HEK293T (cell line): ENCODE results near the gene PROCA1.
A peak's percentile ranks its signal among the peaks of the same experiment; 100 is the strongest.

ENCODE experiments used
- CTCF ChIA-PET: fragments of 350-600 bp; formaldehyde crosslinking; extraction: SDS; loops from one replicate; lab custom pipeline; 2021; ENCODE audit warnings: antibody characterized with exemption, inconsistent platforms; lab: Yijun Ruan, JAX
- POLR2A ChIA-PET: fragments of 350-600 bp; formaldehyde crosslinking; extraction: SDS; loops from one replicate; lab custom pipeline; 2020; ENCODE audit warnings: antibody characterized with exemption, inconsistent platforms; lab: Yijun Ruan, JAX
- DNase-seq: peaks from one replicate; pipeline ENCODE4 v3.0.0; 2012; ENCODE audit warnings: mixed read lengths; ENCODE audit errors: extremely low spot score
- ARNT ChIP-seq: fragments of 450-650 bp; IDR thresholded peaks from 2 replicates; pipeline ENCODE4 v1.6.1; 2017; ENCODE audit warnings: mild to moderate bottlenecking
- BHLHE40 ChIP-seq: fragments of 450-650 bp; IDR thresholded peaks from 2 replicates; pipeline ENCODE4 v1.6.1; 2016; ENCODE audit warnings: mild to moderate bottlenecking, moderate library complexity, borderline replicate concordance
- CTBP1 ChIP-seq: fragments of 450-650 bp; IDR thresholded peaks from 2 replicates; pipeline ENCODE4 v1.6.1; 2016; ENCODE audit warnings: borderline replicate concordance
- ELF4 ChIP-seq: fragments of 450-650 bp; IDR thresholded peaks from 2 replicates; pipeline ENCODE4 v1.6.1; 2017; ENCODE audit warnings: antibody characterized with exemption
- FOXA1 ChIP-seq: fragments of 450-650 bp; IDR thresholded peaks from 2 replicates; pipeline ENCODE4 v1.6.1; 2016; ENCODE audit warnings: mild to moderate bottlenecking
- FOXK2 ChIP-seq: fragments of 450-650 bp; IDR thresholded peaks from 2 replicates; pipeline ENCODE4 v1.6.1; 2016; ENCODE audit warnings: mild to moderate bottlenecking
- FOXM1 ChIP-seq: fragments of 450-650 bp; IDR thresholded peaks from 2 replicates; pipeline ENCODE4 v1.6.1; 2017; ENCODE audit warnings: mild to moderate bottlenecking, borderline replicate concordance
- HDGF ChIP-seq: fragments of 450-650 bp; IDR thresholded peaks from 2 replicates; pipeline ENCODE4 v1.6.1; 2017; ENCODE audit warnings: antibody characterized with exemption, borderline replicate concordance
- L3MBTL2 ChIP-seq: fragments of 450-650 bp; conservative IDR thresholded peaks from 2 replicates; pipeline ENCODE4 v1.6.1; 2016; ENCODE audit warnings: mild to moderate bottlenecking
- LEF1 ChIP-seq: fragments of 450-650 bp; IDR thresholded peaks from 2 replicates; pipeline ENCODE4 v1.6.1; 2017; ENCODE audit warnings: mild to moderate bottlenecking, borderline replicate concordance
- NFRKB ChIP-seq: fragments of 450-650 bp; IDR thresholded peaks from 2 replicates; pipeline ENCODE4 v1.6.1; 2016; ENCODE audit warnings: mild to moderate bottlenecking, moderate library complexity
- SP1 ChIP-seq: fragments of 450-650 bp; IDR thresholded peaks from 2 replicates; pipeline ENCODE4 v1.6.1; 2017
- SUZ12 ChIP-seq: fragments of 450-650 bp; IDR thresholded peaks from 2 replicates; pipeline ENCODE4 v1.6.1; 2016; ENCODE audit warnings: mild to moderate bottlenecking
- TARDBP ChIP-seq: fragments of 450-650 bp; IDR thresholded peaks from 2 replicates; pipeline ENCODE4 v1.6.1; 2016
- ZNF384 ChIP-seq: fragments of 450-650 bp; IDR thresholded peaks from 2 replicates; pipeline ENCODE4 v1.6.1; 2016
- TF ChIP-seq, protein P1 (sequence below): fragments of 450-650 bp; IDR thresholded peaks from 2 replicates; pipeline ENCODE4 v1.6.1; 2016

PROCA1 gene, protein sequence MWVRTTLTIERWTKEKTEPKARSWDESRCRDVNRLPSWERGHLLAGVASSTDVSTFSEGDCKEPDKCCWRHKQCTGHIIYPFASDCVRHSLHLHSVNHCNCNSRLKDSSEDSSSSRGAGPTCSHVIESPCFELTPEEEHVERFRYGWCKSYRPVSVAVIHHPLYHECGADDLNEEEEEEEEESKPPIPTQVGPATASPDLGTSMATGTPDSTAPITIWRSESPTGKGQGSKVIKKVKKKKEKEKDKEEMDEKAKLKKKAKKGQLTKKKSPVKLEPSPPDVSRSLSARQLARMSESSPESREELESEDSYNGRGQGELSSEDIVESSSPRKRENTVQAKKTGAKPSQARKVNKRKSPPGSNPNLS

DNA sequence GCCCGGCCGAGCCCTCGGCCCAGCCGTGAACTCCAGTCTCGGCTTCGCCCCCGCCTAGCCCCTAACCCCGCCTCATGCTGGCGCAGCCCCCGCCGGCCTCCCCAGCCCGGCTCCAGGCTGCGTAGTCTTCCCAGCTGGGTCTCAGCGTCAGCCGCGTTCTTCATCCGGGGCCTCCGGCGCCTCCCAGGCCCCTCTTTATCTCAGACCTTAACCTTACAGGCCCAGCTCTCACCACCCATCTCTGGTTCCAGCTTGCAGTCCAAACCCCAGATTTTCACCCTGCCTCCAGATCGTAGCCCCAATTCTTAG, at the start of gene PROCA1:
Gene PROCA1, minus strand, starts transcription at position 166 of the 309 bp plus-strand sequence. CDS start 228 bp downstream, outside the sequence.
- TF ChIP-seq FOXM1 (no peak), ARNT (no peak), LEF1 (no peak), NFRKB (no peak), ELF4 (no peak)
- ChIA-PET CTCF (interaction anchor here (1.3 to 2.8 kb wide), 3 partner anchors 10 to 67 kb away, joined by 3 to 14 read pairs (median 10); partner anchors contain the start of genes BLTP2 and TLCD1), POLR2A (interaction anchor here (0.7 to 15.7 kb wide), 16 partner anchors 10 to 240 kb away, joined by 3 to 309 read pairs (median 4); partner anchors contain the start of genes BLTP2, NEK8, PHF12 and RPL23A)
- DNase-seq: peak; percentile 18

DNA sequence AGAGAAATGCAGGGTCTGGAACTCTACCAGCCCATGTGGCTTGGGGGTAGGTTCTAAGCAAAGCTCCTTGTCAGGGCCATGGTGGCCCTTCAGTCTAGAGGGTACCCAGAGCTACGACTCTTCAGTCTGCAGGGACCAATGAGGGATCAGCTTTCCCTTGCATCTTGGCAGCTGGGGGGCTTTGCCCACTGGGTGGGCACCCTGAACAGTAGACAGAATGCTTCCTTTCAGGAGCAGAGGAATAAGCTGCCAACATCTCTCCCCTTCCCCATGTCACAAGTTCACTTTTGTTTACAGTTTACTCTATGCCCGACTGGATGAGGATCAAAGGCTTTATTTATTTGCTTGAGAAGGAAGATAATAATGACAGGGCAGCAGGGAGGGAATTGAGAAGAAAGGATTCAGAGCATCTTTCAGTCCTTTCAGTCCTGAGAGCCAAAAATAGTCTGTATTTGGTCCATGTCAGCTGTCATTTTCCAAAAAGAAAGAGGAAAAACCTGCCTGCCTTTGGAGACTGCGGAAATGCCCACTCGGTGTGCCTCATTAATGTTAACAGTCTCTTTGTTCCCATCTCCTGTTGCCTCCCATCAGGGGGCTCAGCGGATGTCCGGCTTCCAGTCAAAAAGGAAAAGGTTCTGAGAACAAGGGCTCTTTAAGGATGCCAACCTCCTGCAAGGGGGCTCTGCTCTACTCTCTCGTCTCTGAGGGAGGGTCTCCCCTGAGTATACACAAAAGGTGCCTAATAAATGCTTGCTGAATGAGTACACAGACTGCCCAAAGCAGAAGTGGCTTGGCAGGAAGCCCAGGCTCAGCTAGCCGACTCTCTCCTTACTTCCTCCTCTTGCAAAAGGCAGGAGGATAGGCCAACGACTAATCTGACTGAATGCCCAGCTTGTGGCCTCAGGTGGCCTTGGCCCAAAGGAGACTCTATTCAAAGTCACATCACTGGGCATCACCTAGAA, 49.2 kb upstream of the PROCA1 start:
- ChIA-PET CTCF (interaction anchor here (0.8 to 2.4 kb wide), 2 partner anchors 11 to 177 kb away, joined by 3 to 7 read pairs; no protein-coding TSS in a partner anchor), POLR2A (interaction anchor here (0.7 to 5.2 kb wide), 6 partner anchors 8 to 191 kb away, joined by 3 to 56 read pairs (median 4); partner anchors contain the start of genes FAM222B, PHF12, RPL23A and TLCD1)
- DNase-seq: no peak
- TF ChIP-seq ZNF384 (no peak), FOXA1 (no peak), L3MBTL2 (no peak), LEF1 (no peak), TARDBP (no peak), SP1 (no peak), BHLHE40 (no peak), NFRKB (no peak), SUZ12 (no peak), FOXM1 (no peak), ARNT (no peak), FOXK2 (no peak), HDGF (no peak)

DNA sequence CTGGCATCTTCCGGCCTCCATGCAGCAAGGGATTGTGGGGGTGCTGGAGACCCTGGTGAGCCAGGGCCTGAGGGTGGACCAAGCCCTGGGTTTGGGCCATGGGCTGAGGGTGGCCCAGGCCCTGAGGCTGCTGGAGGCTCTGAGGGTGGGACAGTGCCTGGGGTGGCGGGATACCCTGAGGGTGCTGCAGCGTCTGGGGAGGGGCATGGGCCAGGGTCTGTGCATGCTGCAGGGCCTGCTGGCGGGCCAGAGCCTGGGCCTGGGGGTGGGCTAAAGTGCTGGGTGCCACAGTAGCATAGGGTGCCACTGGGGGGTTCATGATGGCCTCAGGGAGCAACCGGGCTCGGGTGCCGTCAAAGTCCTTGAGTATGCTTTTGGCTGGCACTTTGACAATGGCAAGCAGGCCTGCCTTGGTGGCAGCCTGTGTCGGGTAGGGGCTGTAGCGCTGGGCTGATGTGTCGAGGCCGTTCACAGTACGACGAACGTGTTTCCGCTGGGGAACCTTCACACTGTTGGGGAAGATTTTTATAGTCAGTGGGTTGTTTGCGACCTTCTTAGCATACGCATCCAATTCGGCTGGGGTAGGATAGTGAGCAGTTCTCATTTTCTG, 47.7 kb upstream of the PROCA1 start:
- no peak for DNase-seq
- ChIA-PET POLR2A (interaction anchor here (5.2 kb wide), 1 partner anchor 33 kb away, joined by 56 read pairs; the partner anchor contains the start of gene TLCD1), CTCF (no interaction called here)
- TF ChIP-seq ZNF384: no peak
- TF ChIP-seq L3MBTL2: no peak
- TF ChIP-seq, protein P1, sequence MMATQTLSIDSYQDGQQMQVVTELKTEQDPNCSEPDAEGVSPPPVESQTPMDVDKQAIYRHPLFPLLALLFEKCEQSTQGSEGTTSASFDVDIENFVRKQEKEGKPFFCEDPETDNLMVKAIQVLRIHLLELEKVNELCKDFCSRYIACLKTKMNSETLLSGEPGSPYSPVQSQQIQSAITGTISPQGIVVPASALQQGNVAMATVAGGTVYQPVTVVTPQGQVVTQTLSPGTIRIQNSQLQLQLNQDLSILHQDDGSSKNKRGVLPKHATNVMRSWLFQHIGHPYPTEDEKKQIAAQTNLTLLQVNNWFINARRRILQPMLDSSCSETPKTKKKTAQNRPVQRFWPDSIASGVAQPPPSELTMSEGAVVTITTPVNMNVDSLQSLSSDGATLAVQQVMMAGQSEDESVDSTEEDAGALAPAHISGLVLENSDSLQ: no peak
- TF ChIP-seq ELF4: no peak
- TF ChIP-seq HDGF: no peak
- no peak for TF ChIP-seq SP1
- no peak for TF ChIP-seq ARNT
- TF ChIP-seq LEF1: no peak

DNA sequence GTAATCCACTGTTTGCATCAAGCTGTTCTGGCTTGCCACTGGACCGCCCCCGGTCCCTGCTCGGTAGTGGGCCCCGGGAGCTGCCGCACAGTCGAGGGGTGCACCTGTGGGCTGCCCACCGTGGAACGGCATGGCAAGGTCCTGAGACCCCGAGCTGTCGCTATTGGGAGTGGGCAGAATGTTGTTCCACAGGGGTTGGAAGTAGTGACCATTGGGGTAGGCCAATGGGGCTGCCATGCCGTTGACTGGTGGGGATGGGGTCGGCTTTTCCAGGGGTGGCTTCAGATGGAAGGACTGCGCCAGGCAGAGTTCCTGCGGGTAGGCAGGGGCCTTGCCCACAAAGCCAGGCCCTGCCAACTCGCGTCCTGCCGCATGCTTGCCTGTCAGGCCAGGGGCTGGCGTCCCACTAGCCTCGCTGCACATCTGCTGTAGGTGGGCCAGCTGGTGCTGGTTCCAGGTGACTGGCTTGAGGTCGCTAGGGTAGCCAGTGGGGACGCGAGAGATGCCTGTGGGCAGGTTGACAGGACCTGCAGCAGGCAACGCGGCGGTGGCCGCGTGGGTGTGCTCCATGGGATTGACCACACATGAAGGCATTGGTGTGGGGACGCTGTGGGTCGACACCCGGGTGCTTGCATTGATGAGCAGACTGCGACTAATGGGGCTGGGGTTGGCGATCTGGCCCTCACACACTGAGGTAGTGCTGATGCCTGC, 46.9 kb upstream of the PROCA1 start:
- CTCF ChIA-PET: no interaction called here
- DNase-seq: no peak
- no peak for TF ChIP-seq ELF4
- no peak for TF ChIP-seq BHLHE40
- TF ChIP-seq FOXM1: no peak
- TF ChIP-seq FOXA1: no peak
- TF ChIP-seq CTBP1: no peak
- no peak for TF ChIP-seq HDGF
- no peak for TF ChIP-seq NFRKB
- POLR2A ChIA-PET: interaction anchor here (1.1 kb wide), 1 partner anchor 13 kb away, joined by 3 read pairs; no protein-coding TSS in a partner anchor

DNA sequence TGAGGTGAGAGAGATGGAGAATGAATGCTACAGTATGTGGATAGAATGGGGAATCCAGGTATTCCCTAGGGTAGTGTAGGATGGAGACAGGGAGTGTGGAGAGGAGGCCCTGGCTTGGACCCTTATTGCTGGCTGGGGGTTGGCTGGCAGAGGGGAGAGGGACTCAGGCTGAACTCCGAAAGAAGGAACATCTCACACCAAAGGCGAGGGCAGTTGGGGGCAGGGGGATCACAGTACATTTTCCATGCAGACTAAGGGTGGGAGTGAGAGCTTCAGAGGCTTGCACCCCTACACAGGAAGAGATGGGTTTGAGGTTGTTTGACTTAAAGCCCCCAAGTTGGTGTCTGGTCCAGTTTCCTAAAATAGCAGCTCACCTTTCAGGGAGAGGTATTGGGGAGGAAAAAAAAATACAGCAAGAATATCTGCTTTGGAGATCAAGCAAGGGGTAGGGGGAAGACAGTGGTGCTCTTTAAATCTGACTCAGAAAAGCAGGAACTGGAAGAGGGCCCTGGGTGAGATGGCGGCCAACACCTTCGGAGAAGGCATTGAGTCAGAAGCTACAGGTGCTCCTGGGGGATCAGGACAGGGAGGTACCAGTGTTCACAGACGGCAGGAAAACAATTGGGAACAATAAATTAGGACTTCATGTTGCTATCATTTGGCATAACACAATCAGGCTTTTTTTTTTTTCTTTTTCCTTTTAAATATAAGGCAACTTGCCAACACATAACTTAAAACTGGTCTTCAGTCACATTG, 44.5 kb upstream of the PROCA1 start:
- CTCF ChIA-PET: interaction anchor here (0.7 to 1.2 kb wide), 3 partner anchors 8 to 29 kb away, joined by 3 read pairs; partner anchors contain the start of gene NEK8
- TF ChIP-seq TARDBP (no peak), FOXM1 (no peak), LEF1 (no peak), FOXK2 (no peak), FOXA1 (no peak)
- DNase-seq: no peak
- POLR2A ChIA-PET: interaction anchor here (17.2 kb wide), 1 partner anchor 29 kb away, joined by 409 read pairs; the partner anchor contains the start of genes NEK8 and TLCD1
